Neuron (in vitro differentiated cells): ENCODE results near the gene ANKMY1.

ENCODE experiments used
- H2AFZ ChIP-seq: one replicate; pipeline ENCODE4 v1.6.1; 2013; ENCODE audit warnings: low read depth, mild to moderate bottlenecking, inconsistent platforms, low read length, moderate library complexity
- H3K27me3 ChIP-seq: one replicate; pipeline ENCODE4 v1.6.1; 2013; ENCODE audit warnings: low read length; ENCODE audit not compliant: insufficient read depth
- H3K36me3 ChIP-seq: one replicate; pipeline ENCODE4 v1.6.1; 2013; ENCODE audit warnings: low read length; ENCODE audit not compliant: insufficient read depth
- H3K4me1 ChIP-seq: one replicate; pipeline ENCODE4 v1.6.1; 2013; ENCODE audit warnings: low read length; ENCODE audit not compliant: insufficient read depth
- H3K4me3 ChIP-seq: 2 replicates; pipeline ENCODE4 v1.5.1; 2013; ENCODE audit warnings: mild to moderate bottlenecking, low read length, moderate library complexity
- H3K9me3 ChIP-seq: one replicate; pipeline ENCODE4 v1.6.1; 2013; ENCODE audit warnings: low read length

The ANKMY1 gene

GRCh38 chr2:240429872-240430491 is 127.8 kb downstream of the ANKMY1 start:
- no peak overlapping the region for H3K4me3 ChIP-seq
- H3K27me3 ChIP-seq, result no peaks in the 10 kb centered on the region
- no peaks in the 10 kb centered on the region for H3K36me3 ChIP-seq
- no peaks in the 10 kb centered on the region for H3K4me1 ChIP-seq
- peaks cover 9% of the 10 kb centered on the region for H3K9me3 ChIP-seq
- no peak overlapping the region for H2AFZ ChIP-seq
